ENCODE results near the gene ARID4B.

The ARID4B gene

GRCh38 chr1:235124111-235124510, 203.9 kb downstream of the ARID4B start:
- no peak for DNase-seq

- DNase-seq = no peak
Measured at GRCh38 chr1:235122348-235122747, 205.6 kb downstream of the ARID4B start.

All from activated T-cell treated with anti-CD3 and anti-CD28 coated beads for 4 hours (primary cell).